Kidney glomerular epithelial cell (primary cell): Measurements from ENCODE around the gene MAP1LC3B.

Source experiments
- DNase-seq: peaks from one replicate; lab custom pipeline; 2025; lab: John Stamatoyannopoulos, UW

Gene MAP1LC3B

GRCh38 chr16:87409781-87410180, 17.6 kb downstream of the MAP1LC3B start:
- no peak for DNase-seq

GRCh38 chr16:87410530-87410929, 18.4 kb downstream of the MAP1LC3B start:
- no peak for DNase-seq

- DNase-seq = no peak
Observed at GRCh38 chr16:87410968-87411367, 18.8 kb downstream of the MAP1LC3B start.

GRCh38 chr16:87411375-87412271, 19.5 kb downstream of the MAP1LC3B start:
- no peak for DNase-seq

GRCh38 chr16:87412371-87412995, 20.3 kb downstream of the MAP1LC3B start:
- no peak for DNase-seq

- no peak for DNase-seq
Observed at GRCh38 chr16:87412996-87413421, 20.9 kb downstream of the MAP1LC3B start.

- no peak for DNase-seq
Observed at GRCh38 chr16:87414251-87414680, 22.1 kb downstream of the MAP1LC3B start.

GRCh38 chr16:87415441-87415840, 23.3 kb downstream of the MAP1LC3B start:
- no peak for DNase-seq

GRCh38 chr16:87416826-87417527, 24.8 kb downstream of the MAP1LC3B start:
- no peak for DNase-seq

- no peak for DNase-seq
Observed at GRCh38 chr16:87417528-87417910, 25.4 kb downstream of the MAP1LC3B start.

GRCh38 chr16:87418216-87418615, 26.1 kb downstream of the MAP1LC3B start:
- no peak for DNase-seq

GRCh38 chr16:87418644-87419043, 26.5 kb downstream of the MAP1LC3B start:
- no peak for DNase-seq

- DNase-seq = no peak
Observed at GRCh38 chr16:87420026-87421002, 28.2 kb downstream of the MAP1LC3B start.

- DNase-seq = no peak
Observed at GRCh38 chr16:87421003-87421912, 29.1 kb downstream of the MAP1LC3B start.

- no peak for DNase-seq
Observed at GRCh38 chr16:87422106-87422505, 30.0 kb downstream of the MAP1LC3B start.

GRCh38 chr16:87423429-87423828, 31.3 kb downstream of the MAP1LC3B start:
- DNase-seq = no peak

- no peak for DNase-seq
Observed at GRCh38 chr16:87424266-87424665, 32.1 kb downstream of the MAP1LC3B start.

- no peak for DNase-seq
Observed at GRCh38 chr16:87425941-87426340, 33.8 kb downstream of the MAP1LC3B start.

GRCh38 chr16:87426423-87427215, 34.5 kb downstream of the MAP1LC3B start:
- DNase-seq = no peak

GRCh38 chr16:87431926-87432325, 39.8 kb downstream of the MAP1LC3B start:
- DNase-seq = no peak
